ENCODE data around the gene APBA2. TPM values are rescaled to one million over a fixed set of nuclear protein-coding genes. Genes with fewer than 3 reads are reported as not detected.

Gene APBA2
- total RNA-seq, 1 donor from 2014 or later, result 5.3 TPM

- Histone ChIP-seq H3K36me3 (ENCODE audit: control insufficient read depth, insufficient read depth, low read length) (no peaks in the 10 kb centered on the region), H3K4me3 (ENCODE audit: low read depth, low read length) (no peak overlapping the region), H3K27me3 (ENCODE audit: control insufficient read depth, insufficient read depth, low read length) (no peaks in the 10 kb centered on the region)
- FAIRE-seq, result no peak
- DNase-seq (ENCODE audit: low read depth), result no peak
- no peak for TF ChIP-seq CTCF (IDR thresholded peaks at IDR 0.05; ENCODE audit: insufficient read depth, low read length, severe bottlenecking)
Observed at GRCh38 chr15:28962851-28963710, 77.3 kb downstream of the APBA2 start.

GRCh38 chr15:28963711-28964081 is 77.9 kb downstream of the APBA2 start:
- no peak for FAIRE-seq
- no peak for TF ChIP-seq CTCF (IDR thresholded peaks at IDR 0.05; ENCODE audit: insufficient read depth, low read length, severe bottlenecking)

GRCh38 chr15:28964098-28964497 is 78.3 kb downstream of the APBA2 start:
- no peak for FAIRE-seq
- no peaks in the 10 kb centered on the region for H3K27me3 ChIP-seq (ENCODE audit: control insufficient read depth, insufficient read depth, low read length)
- no peak for TF ChIP-seq CTCF (IDR thresholded peaks at IDR 0.05; ENCODE audit: insufficient read depth, low read length, severe bottlenecking)
- no peak overlapping the region for H3K4me3 ChIP-seq (ENCODE audit: low read depth, low read length)
- H3K36me3 ChIP-seq (ENCODE audit: control insufficient read depth, insufficient read depth, low read length), result no peaks in the 10 kb centered on the region
- DNase-seq (ENCODE audit: low read depth), result no peak

More at GRCh38 chr15:28963711-28964081, 77.9 kb downstream of the APBA2 start:
- Histone ChIP-seq H3K4me3 (ENCODE audit: low read depth, low read length) (no peak overlapping the region), H3K36me3 (ENCODE audit: control insufficient read depth, insufficient read depth, low read length) (no peaks in the 10 kb centered on the region), H3K27me3 (ENCODE audit: control insufficient read depth, insufficient read depth, low read length) (no peaks in the 10 kb centered on the region)
- DNase-seq (ENCODE audit: low read depth), result no peak

GRCh38 chr15:28967066-28967465 is 81.3 kb downstream of the APBA2 start:
- H3K27me3 ChIP-seq (ENCODE audit: control insufficient read depth, insufficient read depth, low read length), result no peaks in the 10 kb centered on the region
- no peaks in the 10 kb centered on the region for H3K36me3 ChIP-seq (ENCODE audit: control insufficient read depth, insufficient read depth, low read length)
- DNase-seq (ENCODE audit: low read depth) (no peak), FAIRE-seq (no peak)
- H3K4me3 ChIP-seq (ENCODE audit: low read depth, low read length), result no peak overlapping the region
- no peak for TF ChIP-seq CTCF (IDR thresholded peaks at IDR 0.05; ENCODE audit: insufficient read depth, low read length, severe bottlenecking)

- Histone ChIP-seq H3K36me3 (ENCODE audit: control insufficient read depth, insufficient read depth, low read length) (no peaks in the 10 kb centered on the region), H3K4me3 (ENCODE audit: low read depth, low read length) (no peak overlapping the region), H3K27me3 (ENCODE audit: control insufficient read depth, insufficient read depth, low read length) (no peaks in the 10 kb centered on the region)
- no peak for DNase-seq (ENCODE audit: low read depth)
- no peak for TF ChIP-seq CTCF (IDR thresholded peaks at IDR 0.05; ENCODE audit: insufficient read depth, low read length, severe bottlenecking)
- no peak for FAIRE-seq
Observed at GRCh38 chr15:28967990-28968389, 82.2 kb downstream of the APBA2 start.
